ENCODE data around the gene LHX4. TPM values are rescaled to one million over a fixed set of nuclear protein-coding genes. Genes with fewer than 3 reads are reported as not detected.

LHX4 gene
- polyA plus RNA-seq, 1 experiment, result 0.06 TPM

GRCh38 chr1:180265201-180265600, 35.1 kb downstream of the LHX4 start:
- H3K36me3 ChIP-seq (ENCODE audit: control insufficient read depth, insufficient read depth, low read length), result no peaks in the 10 kb centered on the region
- POLR2A ChIA-PET, result no interaction called here
- TF ChIP-seq CTCF (IDR thresholded peaks at IDR 0.05; ENCODE audit: insufficient read depth, low read depth, low read length), result no peak
- no peak for DNase-seq (ENCODE audit: low read depth)
- CTCF ChIA-PET, result interaction anchor here (0.8 to 1.6 kb wide), 2 partner anchors 12 to 213 kb away, joined by 3 to 5 read pairs; no protein-coding TSS in a partner anchor
- H3K4me3 ChIP-seq (ENCODE audit: low read depth, low read length), result no peak overlapping the region
- peaks cover 5% of the 10 kb centered on the region for H3K27me3 ChIP-seq (ENCODE audit: control insufficient read depth, insufficient read depth, low read length)

GRCh38 chr1:180265871-180266270, 35.8 kb downstream of the LHX4 start:
- Histone ChIP-seq H3K4me3 (ENCODE audit: low read depth, low read length) (no peak overlapping the region), H3K36me3 (ENCODE audit: control insufficient read depth, insufficient read depth, low read length) (no peaks in the 10 kb centered on the region), H3K27me3 (ENCODE audit: control insufficient read depth, insufficient read depth, low read length) (peaks cover 5% of the 10 kb centered on the region)
- TF ChIP-seq CTCF (IDR thresholded peaks at IDR 0.05; ENCODE audit: insufficient read depth, low read depth, low read length), result no peak
- ChIA-PET POLR2A (no interaction called here), CTCF (interaction anchor here (0.8 to 1.6 kb wide), 2 partner anchors 13 to 212 kb away, joined by 3 to 5 read pairs; no protein-coding TSS in a partner anchor)
- DNase-seq (ENCODE audit: low read depth), result no peak

- CTCF ChIA-PET, result interaction anchor here (0.8 to 2.1 kb wide), 3 partner anchors 13 to 212 kb away, joined by 3 to 7 read pairs (median 5); no protein-coding TSS in a partner anchor
- POLR2A ChIA-PET, result no interaction called here
- no peak for DNase-seq (ENCODE audit: low read depth)
Observed at GRCh38 chr1:180266275-180267210, 36.5 kb downstream of the LHX4 start.

GRCh38 chr1:180267211-180267561, 37.1 kb downstream of the LHX4 start:
- Histone ChIP-seq H3K36me3 (ENCODE audit: control insufficient read depth, insufficient read depth, low read length) (no peaks in the 10 kb centered on the region), H3K4me3 (ENCODE audit: low read depth, low read length) (no peak overlapping the region), H3K27me3 (ENCODE audit: control insufficient read depth, insufficient read depth, low read length) (peaks cover 1% of the 10 kb centered on the region; the same call in 1 of the 2 replicates)
- TF ChIP-seq CTCF (IDR thresholded peaks at IDR 0.05; ENCODE audit: insufficient read depth, low read depth, low read length), result no peak
- ChIA-PET CTCF (interaction anchor here (2.1 kb wide), 1 partner anchor 14 kb away, joined by 7 read pairs; no protein-coding TSS in a partner anchor), POLR2A (no interaction called here)
- DNase-seq (ENCODE audit: low read depth), result no peak

More at GRCh38 chr1:180266275-180267210, 36.5 kb downstream of the LHX4 start:
- no peak for TF ChIP-seq CTCF (IDR thresholded peaks at IDR 0.05; ENCODE audit: insufficient read depth, low read depth, low read length)
- no peaks in the 10 kb centered on the region for H3K36me3 ChIP-seq (ENCODE audit: control insufficient read depth, insufficient read depth, low read length)
- H3K4me3 ChIP-seq (ENCODE audit: low read depth, low read length), result no peak overlapping the region
- peaks cover 1% of the 10 kb centered on the region; the same call in 1 of the 2 replicates for H3K27me3 ChIP-seq (ENCODE audit: control insufficient read depth, insufficient read depth, low read length)

Data from BJ (cell line).